ENCODE measurements around the gene IL17C.

The IL17C gene

GRCh38 chr16:88646345-88647034 lies 8.1 kb downstream of the IL17C start:
- DNase-seq (ENCODE audit: low spot score): no peak

GRCh38 chr16:88647178-88648070 lies 9.1 kb downstream of the IL17C start:
- DNase-seq (ENCODE audit: low spot score): no peak

- DNase-seq (ENCODE audit: low spot score): no peak
Measured at GRCh38 chr16:88649195-88649923, 11.0 kb downstream of the IL17C start.

- no peak for DNase-seq (ENCODE audit: low spot score)
Measured at GRCh38 chr16:88649924-88650748, 11.8 kb downstream of the IL17C start.

DNA sequence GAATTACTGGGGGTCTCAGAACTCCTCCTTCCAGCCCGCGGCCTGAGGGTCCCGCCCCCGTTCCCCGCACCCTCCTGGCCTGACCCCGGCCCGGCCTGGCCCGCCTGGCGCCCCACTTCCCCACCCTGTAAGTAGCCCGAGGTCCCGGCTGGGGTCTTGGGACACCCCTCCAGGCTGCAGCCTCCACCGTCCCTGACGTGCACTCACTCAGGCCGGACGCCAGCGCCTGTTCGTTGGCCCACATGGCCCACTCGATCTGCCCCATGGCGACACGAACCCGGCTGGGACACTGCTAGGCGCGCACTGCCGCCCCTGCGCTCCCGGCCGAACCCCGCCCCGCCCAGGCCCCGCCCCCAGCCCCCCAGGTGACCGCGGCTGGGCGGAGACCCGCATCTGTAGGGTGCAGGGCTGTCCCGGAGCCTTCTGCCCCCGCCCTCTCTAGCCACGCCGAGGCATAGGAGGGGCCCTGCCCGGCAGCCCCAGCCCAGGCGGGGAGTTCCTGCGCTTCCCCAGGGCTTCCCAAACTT lies 12.4 kb downstream of the IL17C start, which contains the start of gene CYBA:
CYBA (minus strand) TSS at position 305 of the 527 bp plus-strand sequence; CDS start at position 265, 40 bp downstream.
- no peak for DNase-seq (ENCODE audit: low spot score)

DNA sequence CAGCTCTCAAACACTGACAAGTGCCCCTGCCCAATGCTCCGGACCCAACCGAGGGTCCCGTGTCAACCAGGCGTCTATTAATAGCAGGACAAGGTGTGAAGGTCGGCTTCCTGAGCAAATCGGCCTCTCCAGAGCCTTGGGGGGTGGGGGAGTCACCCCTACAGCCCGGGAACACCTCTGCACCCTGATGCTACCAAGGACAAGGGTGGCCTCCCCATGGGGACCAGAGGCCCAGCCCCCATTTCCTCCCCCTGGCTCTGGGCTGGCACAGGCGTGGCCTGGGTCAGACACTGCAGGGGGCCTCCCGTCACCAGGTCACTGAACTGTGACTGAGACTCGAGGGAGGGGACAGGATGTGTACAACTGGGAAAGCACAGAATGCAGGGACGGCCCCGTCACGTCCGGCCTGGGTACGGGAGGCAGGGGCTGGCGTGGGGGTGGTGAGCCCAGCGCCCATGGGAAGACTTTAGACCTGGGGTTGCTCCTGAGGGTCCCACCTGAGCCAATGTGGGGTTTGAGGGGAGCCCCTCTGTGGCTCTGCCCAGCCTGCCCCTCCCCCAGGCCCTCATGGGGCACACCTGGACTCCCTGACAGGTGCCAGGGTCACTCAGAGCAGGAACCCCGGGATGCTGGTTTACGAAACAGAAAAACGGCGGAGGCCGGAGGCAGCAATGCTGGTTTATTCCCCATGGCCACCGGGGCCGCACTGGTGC lies 13.1 kb downstream of the IL17C start:
- no peak for DNase-seq (ENCODE audit: low spot score)

- DNase-seq (ENCODE audit: low spot score): no peak
Measured at GRCh38 chr16:88651989-88652761, 13.8 kb downstream of the IL17C start.

DNA sequence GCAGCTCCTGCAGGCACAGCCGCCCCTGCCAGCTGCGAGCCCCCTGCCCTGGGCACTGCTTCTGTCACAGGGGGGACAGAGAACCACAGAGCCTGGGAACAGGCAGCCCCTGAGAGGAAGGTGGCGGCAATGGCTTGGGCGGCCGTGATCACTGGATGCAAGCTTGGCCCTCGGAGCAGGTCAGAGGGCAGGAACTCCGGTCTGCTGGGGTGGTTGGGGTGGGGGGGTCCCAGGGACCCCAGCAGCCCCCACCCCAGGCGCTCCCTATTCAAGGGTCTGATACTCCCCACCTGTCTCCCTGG lies 14.3 kb downstream of the IL17C start:
- no peak for DNase-seq (ENCODE audit: low spot score)

GRCh38 chr16:88653101-88653500 lies 14.7 kb downstream of the IL17C start:
- DNase-seq (ENCODE audit: low spot score): no peak

DNA sequence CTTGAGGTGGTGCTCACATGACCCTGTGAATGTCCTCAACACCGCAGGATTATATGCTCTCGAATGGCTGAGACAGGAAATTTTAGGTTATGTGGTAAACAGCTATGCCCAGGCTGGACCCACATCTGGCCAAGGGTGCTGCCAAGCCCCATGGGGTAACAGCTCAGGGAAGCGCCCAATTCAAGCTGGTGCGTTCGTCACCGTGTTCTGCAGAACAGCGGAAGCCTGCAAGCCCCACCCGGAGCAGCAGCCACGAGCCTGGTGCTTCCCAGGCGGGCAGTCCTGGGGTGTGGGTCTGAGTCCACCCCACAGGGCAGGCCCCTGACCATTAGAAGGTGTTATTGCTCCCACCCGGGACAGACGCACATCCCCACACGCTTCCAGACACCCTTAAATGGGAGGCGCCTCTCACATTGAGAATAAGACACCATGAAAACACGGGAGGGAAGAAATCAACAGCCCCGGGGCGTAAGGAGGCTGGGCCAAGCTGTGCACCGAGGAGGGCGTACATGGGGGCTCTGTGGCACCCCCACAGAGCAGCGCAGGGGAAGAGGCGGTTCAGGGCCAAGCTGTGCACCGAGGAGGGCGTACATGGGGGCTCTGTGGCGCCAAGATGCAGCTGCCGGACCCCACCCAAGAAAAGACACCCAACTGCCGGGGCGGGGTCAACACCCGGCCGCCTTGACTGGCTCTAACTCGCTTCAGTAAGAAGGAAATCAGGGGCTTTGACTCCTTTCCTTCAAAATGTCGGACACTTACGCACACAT lies 15.4 kb downstream of the IL17C start:
- DNase-seq (ENCODE audit: low spot score): no peak

GRCh38 chr16:88654363-88655052 lies 16.1 kb downstream of the IL17C start:
- no peak for DNase-seq (ENCODE audit: low spot score)

- no peak for DNase-seq (ENCODE audit: low spot score)
Measured at GRCh38 chr16:88655053-88655732, 16.8 kb downstream of the IL17C start.

GRCh38 chr16:88655733-88656281 lies 17.4 kb downstream of the IL17C start:
- no peak for DNase-seq (ENCODE audit: low spot score)

GRCh38 chr16:88656291-88656980 lies 18.1 kb downstream of the IL17C start:
- no peak for DNase-seq (ENCODE audit: low spot score)

DNA sequence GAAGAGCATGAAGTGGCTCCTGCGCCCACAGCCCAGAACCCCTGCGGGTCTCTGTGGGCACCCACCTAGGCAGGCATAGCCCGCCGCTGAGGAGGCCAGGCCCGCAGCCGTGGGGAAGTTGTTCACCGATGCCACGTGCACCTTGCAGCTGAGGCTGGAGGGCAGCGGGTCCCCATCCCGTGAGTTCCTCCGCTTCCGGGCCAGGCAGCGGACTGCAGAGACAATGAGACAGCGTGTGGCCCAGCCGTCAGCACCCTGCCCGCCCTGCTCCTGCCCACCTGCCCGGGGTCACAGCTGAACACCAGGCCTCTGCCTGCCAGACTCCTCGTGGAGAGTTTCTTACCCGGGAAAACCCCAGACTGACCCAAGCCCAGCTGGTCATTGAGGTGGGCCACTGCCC lies 19.0 kb downstream of the IL17C start:
- DNase-seq (ENCODE audit: low spot score): no peak

- DNase-seq (ENCODE audit: low spot score): no peak
Measured at GRCh38 chr16:88658714-88659113, 20.3 kb downstream of the IL17C start.

GRCh38 chr16:88659160-88659559 lies 20.8 kb downstream of the IL17C start:
- no peak for DNase-seq (ENCODE audit: low spot score)

Data from hematopoietic multipotent progenitor cell treated with erythropoietin and hydrocortisone succinate and interleukin-3 and kit ligand, for 17 days (in vitro differentiated cells).